Measurements from ENCODE around the gene BARX1. TPM values are rescaled to one million over a fixed set of nuclear protein-coding genes. Genes with fewer than 3 reads are reported as not detected.

The BARX1 gene
- total RNA-seq (ENCODE audit: unreplicated experiment), result 6.9 TPM
- long read RNA-seq, partial matches to known transcripts, result 0 of 2 reads
- long read RNA-seq, other reads (novel, unspliced or antisense), result 0 of 2 reads

DNA sequence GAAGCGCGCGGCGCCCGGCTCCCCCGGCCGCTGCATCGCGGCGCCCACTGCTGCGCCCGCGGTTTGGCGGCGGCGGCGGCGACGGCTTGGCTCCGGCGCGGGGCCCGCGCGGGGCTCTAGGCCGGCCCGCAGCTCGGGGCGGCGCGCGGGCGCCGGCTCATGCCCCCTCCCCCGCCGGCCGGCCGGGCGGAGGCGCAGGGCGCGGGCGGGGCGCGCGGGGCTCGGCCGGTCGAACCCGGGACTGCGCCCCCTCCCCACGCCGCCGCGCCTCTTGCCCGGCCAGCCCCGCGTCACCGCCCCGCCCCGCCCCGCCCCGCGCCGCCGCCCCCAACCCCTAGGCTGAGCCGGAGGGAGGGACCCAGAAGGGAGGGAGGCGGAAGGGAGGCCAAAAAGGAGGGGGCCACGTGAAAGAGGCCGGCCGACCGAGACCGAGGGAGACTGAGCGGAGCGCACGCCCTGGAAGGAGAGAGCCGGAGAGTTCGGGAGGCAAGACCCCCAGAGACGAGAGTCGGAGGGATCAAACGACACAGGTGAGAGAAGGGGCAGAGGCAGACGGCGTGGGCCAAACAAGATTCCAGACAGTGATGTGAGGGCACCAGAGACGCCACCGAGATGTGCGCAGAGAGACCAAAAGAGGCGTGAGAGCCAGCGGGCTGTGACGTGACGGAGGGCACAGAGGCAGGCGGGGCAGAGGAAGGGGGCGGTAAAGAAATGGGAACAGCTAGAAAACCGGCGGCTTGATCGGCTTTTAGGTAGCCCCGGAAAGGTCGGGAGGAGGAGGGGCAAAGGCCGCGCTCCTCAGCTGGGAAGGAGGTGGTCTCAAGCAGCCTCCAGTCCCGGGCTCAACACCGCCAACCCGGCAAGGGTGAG lies at the start of gene BARX1:
TSS of gene BARX1 (minus strand) at position 245 of the 870 bp plus-strand sequence. CDS start at position 36, 209 bp downstream.
- Mint-ChIP-seq H3K27me3 (ENCODE audit: unreplicated experiment) (peaks cover 46% of the 10 kb centered on the region), H3K9me3 (ENCODE audit: unreplicated experiment) (peaks cover 15% of the 10 kb centered on the region), H3K36me3 (ENCODE audit: unreplicated experiment) (peaks cover 4% of the 10 kb centered on the region), H3K4me3 (ENCODE audit: unreplicated experiment) (peak within 1 kb of the TSS; percentile 92), H3K27ac (ENCODE audit: unreplicated experiment) (no peak within 1 kb of the TSS), H3K4me1 (ENCODE audit: low read depth, unreplicated experiment) (peaks cover 9% of the 10 kb centered on the region)
- peak; percentile 65 for DNase-seq
- TF ChIP-seq CTCF (IDR thresholded peaks at IDR 0.05; ENCODE audit: partially characterized antibody, unreplicated experiment), result no peak

GRCh38 chr9:94002316-94003140 lies 47.4 kb upstream of the BARX1 start:
- Mint-ChIP-seq H3K27ac (ENCODE audit: unreplicated experiment) (no peak overlapping the region), H3K4me1 (ENCODE audit: low read depth, unreplicated experiment) (no peaks in the 10 kb centered on the region), H3K9me3 (ENCODE audit: unreplicated experiment) (no peaks in the 10 kb centered on the region), H3K27me3 (ENCODE audit: unreplicated experiment) (no peaks in the 10 kb centered on the region), H3K4me3 (ENCODE audit: unreplicated experiment) (no peak overlapping the region), H3K36me3 (ENCODE audit: unreplicated experiment) (no peaks in the 10 kb centered on the region)
- peak; percentile 69 for TF ChIP-seq CTCF (IDR thresholded peaks at IDR 0.05; ENCODE audit: partially characterized antibody, unreplicated experiment)
- DNase-seq, result no peak

DNA sequence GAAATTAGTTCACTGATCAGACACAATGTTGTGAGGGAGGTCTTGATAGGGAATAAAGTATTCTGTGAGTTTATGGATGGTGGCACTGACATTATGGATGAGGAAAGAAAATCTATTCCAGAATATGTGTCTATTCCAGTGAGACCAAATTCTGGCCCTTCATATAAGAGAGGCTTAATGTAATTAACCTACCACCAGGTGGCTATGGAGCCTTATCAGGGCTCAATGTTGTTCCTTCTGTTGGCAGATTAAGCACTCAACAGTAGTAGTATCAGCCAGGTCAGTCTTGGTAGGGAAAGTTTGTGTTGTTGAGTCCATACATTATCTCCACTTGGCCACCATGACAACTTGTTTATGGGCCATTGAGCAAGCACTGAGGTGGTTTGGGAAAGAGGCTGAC lies 41.7 kb upstream of the BARX1 start:
- no peak for TF ChIP-seq CTCF (IDR thresholded peaks at IDR 0.05; ENCODE audit: partially characterized antibody, unreplicated experiment)
- no peak overlapping the region for H3K27ac Mint-ChIP-seq (ENCODE audit: unreplicated experiment)

GRCh38 chr9:93996367-93996766 lies 41.2 kb upstream of the BARX1 start:
- Mint-ChIP-seq H3K4me3 (ENCODE audit: unreplicated experiment) (no peak overlapping the region), H3K4me1 (ENCODE audit: low read depth, unreplicated experiment) (no peaks in the 10 kb centered on the region), H3K9me3 (ENCODE audit: unreplicated experiment) (no peaks in the 10 kb centered on the region), H3K36me3 (ENCODE audit: unreplicated experiment) (no peaks in the 10 kb centered on the region), H3K27me3 (ENCODE audit: unreplicated experiment) (no peaks in the 10 kb centered on the region), H3K27ac (ENCODE audit: unreplicated experiment) (no peak overlapping the region)
- TF ChIP-seq CTCF (IDR thresholded peaks at IDR 0.05; ENCODE audit: partially characterized antibody, unreplicated experiment), result no peak
- no peak for DNase-seq

More for the DNA sequence above, 41.7 kb upstream of the BARX1 start:
- Mint-ChIP-seq H3K9me3 (ENCODE audit: unreplicated experiment) (no peaks in the 10 kb centered on the region), H3K36me3 (ENCODE audit: unreplicated experiment) (no peaks in the 10 kb centered on the region), H3K4me3 (ENCODE audit: unreplicated experiment) (no peak overlapping the region), H3K27me3 (ENCODE audit: unreplicated experiment) (no peaks in the 10 kb centered on the region), H3K4me1 (ENCODE audit: low read depth, unreplicated experiment) (no peaks in the 10 kb centered on the region)
- DNase-seq, result no peak

Data from glutamatergic neuron (in vitro differentiated cells).